ENCODE results near the gene SPINK4. TPM values are rescaled to one million over a fixed set of nuclear protein-coding genes. Genes with fewer than 3 reads are reported as not detected.

The SPINK4 gene
- total RNA-seq, 1 donor, result not detected

GRCh38 chr9:33256236-33256635 is 16.3 kb downstream of the SPINK4 start:
- no peak for TF ChIP-seq CTCF (IDR thresholded peaks at IDR 0.05; ENCODE audit: insufficient read depth, low read depth, low read length)
- no peak overlapping the region for H3K4me3 ChIP-seq (ENCODE audit: low read depth, low read length)
- no peak for DNase-seq (ENCODE audit: low read depth)

GRCh38 chr9:33257276-33257675 is 17.3 kb downstream of the SPINK4 start:
- no peak overlapping the region for H3K4me3 ChIP-seq (ENCODE audit: low read depth, low read length)
- DNase-seq (ENCODE audit: low read depth), result no peak
- TF ChIP-seq CTCF (IDR thresholded peaks at IDR 0.05; ENCODE audit: insufficient read depth, low read depth, low read length), result no peak

GRCh38 chr9:33260372-33260771 is 20.4 kb downstream of the SPINK4 start:
- no peak for TF ChIP-seq CTCF (IDR thresholded peaks at IDR 0.05; ENCODE audit: insufficient read depth, low read depth, low read length)
- H3K4me3 ChIP-seq (ENCODE audit: low read depth, low read length), result no peak overlapping the region
- no peak for DNase-seq (ENCODE audit: low read depth)

GRCh38 chr9:33263131-33264002 is 23.4 kb downstream of the SPINK4 start:
- no peak for TF ChIP-seq CTCF (IDR thresholded peaks at IDR 0.05; ENCODE audit: insufficient read depth, low read depth, low read length)
- peak overlapping the region; percentile 96 for H3K4me3 ChIP-seq (ENCODE audit: low read depth, low read length)
- DNase-seq (ENCODE audit: low read depth), result peak; percentile 32

- H3K4me3 ChIP-seq (ENCODE audit: low read depth, low read length), result peak overlapping the region; percentile 96
- TF ChIP-seq CTCF (IDR thresholded peaks at IDR 0.05; ENCODE audit: insufficient read depth, low read depth, low read length), result no peak
- peak; percentile 38 for DNase-seq (ENCODE audit: low read depth)
Measured at GRCh38 chr9:33264003-33264472, 24.1 kb downstream of the SPINK4 start.

- peak within 1 kb of the TSS; percentile 96 for H3K4me3 ChIP-seq (ENCODE audit: low read depth, low read length)
- peak; percentile 41 for TF ChIP-seq CTCF (IDR thresholded peaks at IDR 0.05; ENCODE audit: insufficient read depth, low read depth, low read length)
- peak; percentile 100 for DNase-seq (ENCODE audit: low read depth)
Measured at GRCh38 chr9:33264473-33265177, 24.7 kb downstream of the SPINK4 start, which contains the start of the genes BAG1 and CHMP5. BAG1 (minus strand) TSS chr9:33264708. CHMP5 (plus strand) TSS chr9:33265049; CDS start chr9:33265079, 30 bp downstream.

All from fibroblast of villous mesenchyme (primary cell).